G401 (cell line): Measurements from ENCODE around the gene MVK. TPM values are rescaled to one million over a fixed set of nuclear protein-coding genes. Genes with fewer than 3 reads are reported as not detected.

ENCODE experiments used
- DNase-seq: peaks from one replicate; pipeline ENCODE4 v3.0.0-alpha.2; 2015; ENCODE audit warnings: low spot score
- in situ Hi-C: cut with HindIII; loops from 2 replicates; pipeline ENCODE4 v1.10.0; 2016; ENCODE audit warnings: low sequenced_read_pairs, mixed read lengths
- total RNA-seq: library from RNA; depleted of rRNA; stranded (reverse); fragments of >200 nt; shearing (Covaris generic); gene quantifications from 2 replicates; pipeline ENCODE4 v1.2.3, GENCODE V29; 2014; rRNA removed

Gene MVK
- 34.5 and 37.4 TPM in 2 replicates for total RNA-seq

DNA sequence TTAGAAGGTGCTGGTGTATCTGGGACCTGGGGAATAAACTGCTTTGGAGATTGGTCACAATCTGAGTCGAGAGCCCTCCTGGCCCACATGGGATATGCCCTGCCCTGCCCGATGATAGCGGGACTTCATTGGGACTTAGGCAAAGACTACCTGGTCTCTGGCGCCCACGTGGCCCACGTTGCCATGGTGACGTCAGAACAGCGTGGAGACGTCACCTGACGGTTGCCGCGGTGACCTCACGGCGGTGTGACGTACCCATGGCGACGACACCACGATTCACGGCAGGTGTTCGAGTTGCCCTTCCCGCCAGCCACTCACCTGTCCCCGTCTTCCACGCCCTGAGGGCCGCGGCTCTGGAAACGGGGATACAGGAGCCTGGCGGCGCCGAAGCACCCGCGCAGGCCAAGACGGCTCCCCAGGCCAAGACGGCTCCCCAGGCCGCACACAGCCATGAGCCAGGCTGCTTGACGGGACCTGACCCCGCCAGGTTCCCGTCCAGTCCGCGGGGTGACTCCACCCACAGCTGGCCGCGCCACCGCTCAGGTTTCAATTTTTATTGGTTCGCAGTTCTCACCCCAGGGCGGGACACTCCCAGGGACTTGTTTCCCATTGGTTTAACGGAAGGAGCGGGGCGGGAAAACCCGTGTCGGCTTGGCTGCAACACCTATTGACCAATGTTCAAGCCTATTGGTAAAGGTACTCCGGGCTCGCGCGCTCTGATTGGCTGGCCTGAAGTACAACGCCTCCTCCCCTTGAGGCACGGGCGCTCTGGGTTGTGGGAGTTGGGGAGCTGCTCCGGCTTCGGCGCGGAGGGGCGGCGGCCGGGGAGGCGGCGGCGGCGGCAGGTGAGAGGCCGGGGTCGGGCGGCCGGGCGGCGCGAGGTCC is at the start of gene MVK, which contains the start of gene MMAB:
Gene MVK, plus strand, starts transcription at position 766 of the 885 bp plus-strand sequence. CDS start 1,029 bp downstream, outside the sequence.
Gene MMAB, minus strand, starts transcription at position 476 of the 885 bp plus-strand sequence. Its CDS starts 24 bp downstream, at position 452.
- in situ Hi-C loops: no loop called here
- DNase-seq: peak; percentile 100

DNA sequence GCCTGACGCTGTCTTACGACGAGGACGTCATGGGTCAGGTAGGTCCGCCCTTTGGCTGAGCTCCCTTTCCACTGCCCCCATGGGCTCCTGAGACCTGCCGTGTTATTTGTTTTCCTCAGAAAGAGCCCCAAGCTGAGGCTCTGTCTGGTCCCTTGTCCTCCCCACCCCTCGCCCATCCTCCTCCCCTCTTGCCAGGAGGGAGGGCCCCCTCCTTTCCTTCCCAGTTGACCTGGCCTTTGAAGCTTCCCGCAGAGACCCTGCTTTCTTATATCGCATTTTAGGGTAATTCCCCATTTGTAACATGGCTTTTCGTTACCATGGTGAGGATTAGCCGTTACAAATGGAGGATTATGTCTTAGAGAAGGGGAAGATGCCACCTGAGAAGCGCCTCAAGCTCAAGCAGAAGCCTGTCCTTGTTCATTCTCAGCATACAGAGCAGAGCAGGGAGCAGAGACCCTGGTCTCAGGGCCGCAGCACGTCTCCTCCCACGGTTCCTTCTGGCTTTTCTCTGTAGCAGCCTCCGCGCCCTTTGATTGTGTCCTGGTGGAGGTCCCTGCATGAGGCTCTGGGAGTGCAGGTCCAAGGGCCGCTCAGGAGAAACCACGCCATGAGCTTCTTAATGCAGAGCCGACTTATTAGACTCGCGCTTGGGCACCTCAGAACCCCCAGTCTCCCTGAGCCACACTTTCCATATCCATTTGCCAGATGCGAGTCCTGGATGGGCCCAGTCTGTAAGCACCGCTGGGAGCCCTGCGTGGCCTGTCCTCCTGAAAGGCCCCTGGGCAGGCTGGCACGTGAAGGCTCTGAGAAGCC is 48.9 kb upstream of the MVK start:
- in situ Hi-C loops: no loop called here

GRCh38 chr12:109525279-109525585 is 48.4 kb upstream of the MVK start:
- in situ Hi-C loops: no loop called here
- no peak for DNase-seq

More for the DNA sequence above, 48.9 kb upstream of the MVK start:
- no peak for DNase-seq

DNA sequence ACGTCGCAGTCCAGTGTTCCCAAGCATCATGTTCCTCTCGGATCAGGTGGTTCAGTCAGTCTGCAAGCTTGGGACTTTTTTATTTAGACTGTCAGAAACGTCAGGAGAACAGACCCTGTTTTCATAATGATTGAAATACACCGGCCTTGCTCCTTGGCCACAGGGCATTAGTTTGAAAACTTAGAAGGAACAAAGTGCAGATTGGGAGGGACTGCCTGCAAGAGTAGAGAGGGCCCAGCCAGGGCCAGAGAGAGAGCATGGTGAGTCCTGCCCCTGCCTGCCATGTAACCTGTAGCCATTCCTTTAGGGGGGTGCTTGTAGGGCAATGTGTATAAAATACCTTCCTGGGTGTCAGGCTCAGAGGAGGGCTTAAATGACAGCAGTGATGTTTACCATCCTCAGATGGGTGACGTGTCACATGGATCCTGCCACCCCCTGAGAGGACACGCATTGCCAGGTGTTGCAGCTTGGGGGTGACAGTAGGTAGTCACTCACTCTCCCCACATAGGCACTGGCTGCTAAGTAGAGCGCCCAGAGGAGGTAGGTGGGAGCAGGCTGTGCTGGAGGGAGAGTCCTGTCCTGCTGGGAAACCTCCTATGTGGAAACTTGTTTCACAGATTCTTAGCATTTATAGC is 46.0 kb upstream of the MVK start:
- in situ Hi-C loops: no loop called here
- DNase-seq: no peak

DNA sequence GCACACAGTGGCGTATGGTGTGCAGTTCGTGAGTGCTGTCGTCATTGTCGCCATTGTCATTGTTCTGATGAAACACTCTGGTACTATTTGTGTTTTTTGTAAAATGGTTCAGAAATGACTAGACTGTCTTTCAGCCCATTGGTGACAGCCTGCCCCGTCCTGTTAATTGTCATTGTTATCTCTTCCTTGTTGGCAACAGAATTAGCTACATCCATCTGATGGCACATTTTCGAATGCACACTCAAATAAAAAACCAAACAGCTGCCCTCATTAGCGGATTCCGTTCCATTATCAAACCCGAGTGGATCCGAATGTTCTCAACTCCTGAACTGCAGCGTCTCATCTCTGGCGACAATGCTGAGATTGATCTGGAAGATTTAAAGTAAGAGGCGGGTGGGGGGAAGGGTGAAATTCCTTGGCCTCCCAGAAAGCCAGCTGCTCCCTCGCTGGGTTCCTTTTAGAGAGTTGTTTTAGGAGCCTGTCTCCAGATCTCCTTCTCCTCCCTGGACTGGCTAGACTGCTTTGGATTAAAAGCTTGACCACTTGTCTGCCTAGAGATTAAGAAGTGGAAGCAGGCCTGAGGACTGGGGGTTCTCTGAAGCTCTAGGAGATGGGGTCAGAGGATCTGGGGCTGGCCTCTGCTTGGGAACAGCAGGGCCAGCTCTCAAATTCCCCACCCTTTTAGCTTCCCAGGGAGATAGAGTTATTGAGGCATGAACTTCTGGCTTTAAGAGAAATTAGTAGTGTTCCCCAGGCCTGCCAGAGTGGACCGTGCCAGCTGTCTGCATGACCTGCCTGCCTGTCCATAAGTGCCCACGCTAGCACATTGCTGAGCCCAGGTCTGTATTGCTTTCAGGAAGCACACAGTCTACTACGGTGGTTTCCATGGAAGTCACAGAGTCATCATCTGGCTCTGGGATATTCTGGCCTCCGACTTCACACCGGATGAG is 43.6 kb upstream of the MVK start:
- no peak for DNase-seq
- in situ Hi-C loops: no loop called here

DNA sequence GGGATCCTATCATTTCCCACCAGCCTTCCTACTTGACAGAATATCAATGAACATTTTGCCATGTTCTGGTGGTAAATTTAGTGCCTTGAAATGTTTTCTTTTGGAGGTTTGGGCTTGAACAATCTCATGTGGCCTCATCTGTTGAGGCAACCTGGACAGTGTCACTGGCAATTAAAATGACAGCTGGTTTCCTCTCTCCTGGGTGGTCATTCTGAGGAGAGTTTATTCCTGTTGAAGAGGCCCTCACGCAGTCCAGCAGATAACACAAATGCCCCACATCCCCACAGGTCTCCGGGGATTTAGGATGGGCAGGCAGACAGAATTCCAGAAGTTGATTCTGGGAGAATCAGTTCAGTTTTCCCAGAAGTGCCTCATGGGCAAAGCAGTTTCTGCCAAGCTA is 42.2 kb upstream of the MVK start:
- no peak for DNase-seq
- in situ Hi-C loops: no loop called here

- in situ Hi-C loops: no loop called here
Observed at GRCh38 chr12:109532721-109533486, 40.7 kb upstream of the MVK start.

DNA sequence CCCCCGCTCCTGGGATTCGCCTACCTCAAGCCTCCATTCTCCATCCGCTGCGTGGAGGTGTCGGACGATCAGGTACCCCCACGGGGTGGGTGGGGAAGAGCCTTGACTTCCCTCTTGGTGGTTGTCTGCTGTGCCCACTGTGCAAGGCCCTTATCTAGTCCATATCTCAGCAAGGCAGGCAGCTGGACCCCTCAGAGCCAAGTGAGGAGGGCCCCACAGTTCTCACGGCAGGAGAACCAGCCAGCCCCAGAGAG is 40.2 kb upstream of the MVK start:
- no peak for DNase-seq
- in situ Hi-C loops: no loop called here

More at GRCh38 chr12:109532721-109533486, 40.7 kb upstream of the MVK start:
- no peak for DNase-seq

DNA sequence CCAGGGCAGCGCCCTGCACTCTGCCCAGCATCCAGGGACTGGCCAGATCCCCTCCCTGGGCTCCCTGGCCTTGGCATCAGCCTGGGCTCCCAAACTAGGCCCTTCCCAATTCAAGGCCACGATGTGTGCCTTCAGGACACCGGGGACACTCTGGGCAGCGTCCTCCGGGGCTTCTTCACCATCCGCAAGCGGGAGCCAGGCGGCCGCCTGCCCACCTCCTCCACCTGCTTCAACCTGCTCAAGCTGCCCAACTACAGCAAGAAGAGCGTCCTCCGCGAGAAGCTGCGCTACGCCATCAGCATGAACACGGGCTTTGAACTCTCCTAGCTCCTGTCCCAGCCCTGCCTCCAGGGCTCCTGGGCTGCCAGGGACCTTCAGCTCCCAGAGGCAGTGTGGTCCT is 39.1 kb upstream of the MVK start:
- no peak for DNase-seq
- in situ Hi-C loops: no loop called here

DNA sequence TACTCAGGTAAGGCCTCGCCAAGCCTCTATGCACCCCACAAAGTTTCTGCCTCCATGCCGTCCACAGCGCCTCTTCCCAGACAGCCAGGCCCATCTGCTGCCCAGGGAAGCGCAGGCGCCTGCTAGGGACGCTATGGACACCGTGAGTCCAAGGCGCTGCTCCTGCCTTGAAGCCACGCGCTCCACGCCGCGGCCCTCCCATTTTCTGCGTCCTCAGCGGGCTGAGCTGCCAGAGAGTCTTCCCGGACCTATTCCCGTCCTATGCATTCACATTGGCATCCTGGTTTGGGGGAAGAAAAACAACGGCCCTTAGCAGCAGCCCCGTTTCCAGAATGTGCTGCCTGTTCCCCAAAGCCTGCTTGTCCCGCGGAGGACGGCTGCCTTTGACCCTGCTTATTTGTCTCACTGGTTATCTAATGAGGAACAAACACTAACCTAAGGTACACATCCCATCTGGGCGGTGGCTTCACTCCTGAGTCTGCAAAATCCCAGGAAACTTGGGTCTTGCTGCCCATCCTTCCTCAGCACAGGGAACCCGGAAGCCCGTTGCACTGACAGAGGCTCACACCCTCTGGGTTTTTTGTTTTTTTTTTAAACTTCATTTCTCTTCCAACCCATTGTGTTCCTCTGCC is 38.2 kb upstream of the MVK start:
- DNase-seq: no peak
- in situ Hi-C loops: no loop called here

DNA sequence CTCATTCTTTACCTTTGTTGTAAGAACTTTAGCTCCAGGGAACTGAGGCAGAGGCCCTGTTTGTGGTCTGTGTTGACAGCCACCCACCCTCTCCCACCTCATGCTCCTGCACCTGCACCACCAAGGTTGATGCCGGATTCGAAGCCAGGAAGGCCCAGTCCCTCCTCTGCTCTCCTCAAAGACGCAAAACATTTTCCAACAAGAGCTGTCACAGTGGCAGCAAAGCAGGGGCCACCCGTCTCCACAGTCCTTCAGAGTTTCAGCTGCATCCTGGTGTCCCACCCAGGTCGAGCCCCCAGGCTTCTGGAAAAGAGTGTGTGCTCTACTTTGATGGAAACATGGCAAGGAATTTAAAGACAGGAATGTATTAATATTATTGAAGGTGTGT is 37.7 kb upstream of the MVK start:
- no peak for DNase-seq
- in situ Hi-C loops: no loop called here

DNA sequence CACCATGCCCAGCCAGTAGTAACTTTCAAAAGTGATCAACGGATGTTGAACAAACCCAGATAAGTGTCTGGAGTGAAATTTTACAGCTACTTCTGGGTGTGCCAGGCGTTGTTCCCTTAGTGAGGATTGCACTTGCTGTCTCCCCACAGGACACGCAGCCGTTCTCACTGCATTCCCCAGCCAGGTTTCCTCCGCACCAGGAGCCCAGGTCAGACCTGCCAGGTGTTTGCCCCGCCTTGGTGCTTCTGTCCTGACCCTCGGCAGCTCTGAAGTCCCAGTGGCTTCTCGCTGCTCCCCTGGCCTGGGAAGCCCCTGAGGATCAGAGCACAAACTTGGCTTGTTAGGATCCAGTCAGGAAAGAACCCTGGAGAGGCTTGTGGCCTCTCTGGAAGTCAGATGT is 36.5 kb upstream of the MVK start:
- in situ Hi-C loops: no loop called here
- no peak for DNase-seq

DNA sequence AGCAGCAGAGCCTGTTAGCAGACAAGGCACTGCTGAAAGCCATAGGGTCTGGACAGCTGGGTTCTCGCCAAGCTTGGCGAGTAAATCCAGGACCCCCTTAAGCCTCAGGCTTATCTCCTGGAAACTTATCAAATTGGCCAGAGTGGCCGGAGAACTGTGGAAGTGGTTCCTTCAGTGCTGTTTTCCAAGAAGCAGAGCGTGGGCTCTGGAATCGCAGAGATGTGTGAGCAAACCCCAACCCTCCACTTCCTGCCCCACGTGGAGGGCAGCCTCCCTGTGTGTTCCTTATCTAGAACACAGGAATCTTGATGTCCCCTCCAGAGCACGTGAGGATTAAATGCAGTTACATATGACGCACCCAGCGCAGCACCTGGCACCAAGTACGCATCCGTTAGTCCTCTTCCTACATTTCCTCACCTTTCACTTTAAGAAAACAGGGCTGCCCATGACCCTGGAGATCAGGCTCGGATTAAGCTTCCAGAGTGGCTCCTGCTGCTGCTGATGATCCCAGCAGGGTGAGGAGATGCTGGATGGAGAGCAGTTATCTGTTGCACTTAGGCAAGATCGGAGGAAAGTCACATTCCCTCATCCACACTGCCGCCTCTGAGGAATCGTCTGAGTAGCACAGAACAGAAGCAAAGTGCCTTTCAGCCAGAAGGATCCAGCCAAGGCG is 35.3 kb upstream of the MVK start:
- no peak for DNase-seq
- in situ Hi-C loops: no loop called here

- in situ Hi-C loops: no loop called here
- DNase-seq: no peak
Observed at GRCh38 chr12:109539508-109539907, 34.1 kb upstream of the MVK start.

- in situ Hi-C loops: no loop called here
- DNase-seq: no peak
Observed at GRCh38 chr12:109540526-109541412, 32.8 kb upstream of the MVK start.

GRCh38 chr12:109541413-109541726 is 32.2 kb upstream of the MVK start:
- DNase-seq: no peak
- in situ Hi-C loops: no loop called here

- in situ Hi-C loops: no loop called here
- DNase-seq: no peak
Observed at GRCh38 chr12:109542014-109542413, 31.6 kb upstream of the MVK start.
